Erythroblast (primary cell): Measurements from ENCODE around the gene KAZN.

Experiments
- GATA1 ChIP-seq: IDR thresholded peaks from 2 replicates; pipeline ENCODE4 v1.6.1; 2011; ENCODE audit warnings: low read depth, mild to moderate bottlenecking, control low read depth, low read length, moderate library complexity
- POLR2A ChIP-seq: IDR thresholded peaks from 2 replicates; pipeline ENCODE4 v1.6.1; 2011; ENCODE audit warnings: mild to moderate bottlenecking, low read length

DNA sequence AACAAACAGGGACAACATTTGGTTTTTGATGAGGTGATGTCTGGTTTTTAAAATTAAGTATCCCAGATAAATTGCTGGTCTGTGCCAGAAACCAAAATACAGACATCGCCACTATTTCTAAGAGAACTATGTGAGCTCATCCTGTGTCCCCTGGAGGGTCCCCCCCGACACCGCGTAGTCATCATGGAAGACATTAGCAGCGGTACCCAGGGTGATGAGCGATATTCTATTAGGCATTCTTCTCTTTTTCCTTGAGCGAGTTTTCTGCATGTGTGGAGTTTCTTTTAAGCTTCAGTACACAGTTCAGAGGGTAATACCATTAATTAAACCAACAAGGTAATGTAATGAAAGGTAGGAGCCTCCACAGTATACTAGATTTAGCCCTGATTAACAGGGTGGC lies 26.5 kb downstream of the KAZN start:
- TF ChIP-seq POLR2A (no peak), GATA1 (no peak)
